Kidney tubule cell (primary cell): ENCODE data around the gene CLEC3B.
A peak's percentile ranks its signal among the peaks of the same experiment; 100 is the strongest.
"Not testable (repeated sequence)": the region's sequence is repeated elsewhere in the genome, so short reads cannot be mapped to it uniquely, and the experiment has no call there.

Experiments
- DNase-seq: peaks from one replicate; pipeline ENCODE4 v3.0.0-alpha.2; 2018; ENCODE audit warnings: low spot score

The CLEC3B gene

GRCh38 chr3:45026038-45026437, at the start of gene CLEC3B:
Gene CLEC3B (plus strand): TSS chr3:45026303. CDS start chr3:45026363, 60 bp downstream.
- no peak for DNase-seq

- peak; percentile 75 for DNase-seq
These were observed 44.9 kb upstream of the CLEC3B start for GRCh38 chr3:44981220-44981619.

- no peak for DNase-seq
These were observed 44.4 kb upstream of the CLEC3B start for GRCh38 chr3:44981751-44982150.

GRCh38 chr3:44982817-44983216, 43.3 kb upstream of the CLEC3B start:
- no peak for DNase-seq

- no peak for DNase-seq
These were observed 42.6 kb upstream of the CLEC3B start for GRCh38 chr3:44983484-44983941.

GRCh38 chr3:44984335-44984734, 41.8 kb upstream of the CLEC3B start:
- no peak for DNase-seq

GRCh38 chr3:44986330-44986729, 39.8 kb upstream of the CLEC3B start:
- not testable (repeated sequence) for DNase-seq

GRCh38 chr3:44987332-44987731, 38.8 kb upstream of the CLEC3B start:
- no peak for DNase-seq

GRCh38 chr3:44988073-44988472, 38.0 kb upstream of the CLEC3B start:
- DNase-seq: no peak

GRCh38 chr3:44989141-44989540, 37.0 kb upstream of the CLEC3B start:
- no peak for DNase-seq

GRCh38 chr3:44989636-44990373, 36.3 kb upstream of the CLEC3B start:
- no peak for DNase-seq

GRCh38 chr3:44991326-44991725, 34.8 kb upstream of the CLEC3B start:
- no peak for DNase-seq

GRCh38 chr3:44992555-44993470, 33.3 kb upstream of the CLEC3B start:
- DNase-seq: no peak

- peak; percentile 57 for DNase-seq
These were observed 32.5 kb upstream of the CLEC3B start for GRCh38 chr3:44993471-44994205.

GRCh38 chr3:44995142-44995770, 30.8 kb upstream of the CLEC3B start:
- peak; percentile 29 for DNase-seq

GRCh38 chr3:44996556-44996969, 29.5 kb upstream of the CLEC3B start:
- DNase-seq: peak; percentile 23

- no peak for DNase-seq
These were observed 26.3 kb upstream of the CLEC3B start for GRCh38 chr3:44999782-45000181.

- no peak for DNase-seq
These were observed 25.3 kb upstream of the CLEC3B start for GRCh38 chr3:45000823-45001222.

GRCh38 chr3:45001738-45002137, 24.4 kb upstream of the CLEC3B start:
- no peak for DNase-seq

GRCh38 chr3:45002139-45002660, 23.9 kb upstream of the CLEC3B start:
- DNase-seq: no peak

GRCh38 chr3:45002720-45003119, 23.4 kb upstream of the CLEC3B start:
- no peak for DNase-seq

- no peak for DNase-seq
These were observed 22.7 kb upstream of the CLEC3B start for GRCh38 chr3:45003406-45003805.
